Measurements from ENCODE around the gene INPPL1.

DNA sequence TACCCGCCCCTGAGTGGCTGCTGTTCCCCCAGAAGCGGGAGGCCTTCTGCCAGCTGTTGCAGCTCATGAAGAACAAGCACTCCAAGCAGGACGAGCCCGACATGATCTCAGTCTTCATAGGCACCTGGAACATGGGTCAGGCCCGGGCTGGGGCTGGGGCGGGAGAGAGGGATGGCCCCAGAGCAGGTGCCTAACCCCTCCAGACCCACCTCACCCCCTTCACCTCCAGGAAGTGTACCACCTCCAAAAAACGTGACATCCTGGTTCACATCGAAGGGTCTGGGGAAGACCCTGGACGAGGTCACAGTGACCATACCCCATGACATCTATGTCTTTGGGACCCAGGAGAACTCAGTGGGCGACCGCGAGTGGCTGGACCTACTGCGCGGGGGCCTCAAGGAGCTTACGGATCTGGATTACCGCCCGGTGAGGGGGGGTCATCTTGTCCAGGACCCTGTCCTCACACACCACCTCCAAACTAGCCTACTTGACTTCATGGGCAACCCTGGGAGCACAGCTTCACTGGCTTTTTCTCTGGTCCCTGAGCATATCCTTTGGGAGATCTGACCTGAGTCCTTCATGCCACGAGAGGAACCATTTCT lies 6.3 kb downstream of the INPPL1 start:
- TF ChIP-seq EZH2phosphoT487 (IDR thresholded peaks at IDR 0.05; ENCODE audit: low read depth): no peak
- TF ChIP-seq, protein P1, sequence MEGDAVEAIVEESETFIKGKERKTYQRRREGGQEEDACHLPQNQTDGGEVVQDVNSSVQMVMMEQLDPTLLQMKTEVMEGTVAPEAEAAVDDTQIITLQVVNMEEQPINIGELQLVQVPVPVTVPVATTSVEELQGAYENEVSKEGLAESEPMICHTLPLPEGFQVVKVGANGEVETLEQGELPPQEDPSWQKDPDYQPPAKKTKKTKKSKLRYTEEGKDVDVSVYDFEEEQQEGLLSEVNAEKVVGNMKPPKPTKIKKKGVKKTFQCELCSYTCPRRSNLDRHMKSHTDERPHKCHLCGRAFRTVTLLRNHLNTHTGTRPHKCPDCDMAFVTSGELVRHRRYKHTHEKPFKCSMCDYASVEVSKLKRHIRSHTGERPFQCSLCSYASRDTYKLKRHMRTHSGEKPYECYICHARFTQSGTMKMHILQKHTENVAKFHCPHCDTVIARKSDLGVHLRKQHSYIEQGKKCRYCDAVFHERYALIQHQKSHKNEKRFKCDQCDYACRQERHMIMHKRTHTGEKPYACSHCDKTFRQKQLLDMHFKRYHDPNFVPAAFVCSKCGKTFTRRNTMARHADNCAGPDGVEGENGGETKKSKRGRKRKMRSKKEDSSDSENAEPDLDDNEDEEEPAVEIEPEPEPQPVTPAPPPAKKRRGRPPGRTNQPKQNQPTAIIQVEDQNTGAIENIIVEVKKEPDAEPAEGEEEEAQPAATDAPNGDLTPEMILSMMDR (IDR thresholded peaks at IDR 0.05; ENCODE audit: low read depth, low read length): no peak
